NK-92 (cell line): Measurements from ENCODE around the gene ZDHHC9.
A peak's percentile ranks its signal among the peaks of the same experiment; 100 is the strongest.
"Not testable (repeated sequence)": the region's sequence is repeated elsewhere in the genome, so short reads cannot be mapped to it uniquely, and the experiment has no call there.

Experiments used
- DNase-seq: peaks from one replicate; lab custom pipeline; 2025; ENCODE audit not compliant: unreplicated experiment; lab: John Stamatoyannopoulos, UW

Gene ZDHHC9

GRCh38 chrX:129843459-129844306 lies at the start of gene ZDHHC9:
Gene ZDHHC9, minus strand, starts transcription at chrX:129843886. Its CDS starts 1,941 bp downstream, at chrX:129841945.
- DNase-seq: peak; percentile 14

GRCh38 chrX:129877401-129877800 lies 33.7 kb upstream of the ZDHHC9 start:
- no peak for DNase-seq

- DNase-seq: no peak
Measured at GRCh38 chrX:129876771-129877305, 33.2 kb upstream of the ZDHHC9 start.

GRCh38 chrX:129875669-129876068 lies 32.0 kb upstream of the ZDHHC9 start:
- no peak for DNase-seq

- DNase-seq: no peak
Measured at GRCh38 chrX:129872524-129872923, 28.8 kb upstream of the ZDHHC9 start.

- DNase-seq: not testable (repeated sequence)
Measured at GRCh38 chrX:129866321-129866720, 22.6 kb upstream of the ZDHHC9 start.

- not testable (repeated sequence) for DNase-seq
Measured at GRCh38 chrX:129859134-129859533, 15.4 kb upstream of the ZDHHC9 start.

GRCh38 chrX:129851825-129852224 lies 8.1 kb upstream of the ZDHHC9 start:
- not testable (repeated sequence) for DNase-seq

GRCh38 chrX:129846716-129847115 lies 3.0 kb upstream of the ZDHHC9 start:
- no peak for DNase-seq

- DNase-seq: no peak
Measured at GRCh38 chrX:129845616-129846190, 2.0 kb upstream of the ZDHHC9 start.

- DNase-seq: no peak
Measured at GRCh38 chrX:129843209-129843458, 552 bp downstream of the ZDHHC9 start.

- no peak for DNase-seq
Measured at GRCh38 chrX:129842510-129843208, 1.0 kb downstream of the ZDHHC9 start.

GRCh38 chrX:129840344-129840743 lies 3.3 kb downstream of the ZDHHC9 start:
- no peak for DNase-seq

- DNase-seq: no peak
Measured at GRCh38 chrX:129836827-129837226, 6.9 kb downstream of the ZDHHC9 start.

GRCh38 chrX:129833153-129833990 lies 10.3 kb downstream of the ZDHHC9 start:
- DNase-seq: no peak

- DNase-seq: no peak
Measured at GRCh38 chrX:129831091-129831885, 12.4 kb downstream of the ZDHHC9 start.

GRCh38 chrX:129830494-129830893 lies 13.2 kb downstream of the ZDHHC9 start:
- DNase-seq: no peak

GRCh38 chrX:129825746-129826505 lies 17.8 kb downstream of the ZDHHC9 start:
- DNase-seq: no peak

- no peak for DNase-seq
Measured at GRCh38 chrX:129824620-129825019, 19.1 kb downstream of the ZDHHC9 start.
